OCI-LY7 (cell line): ENCODE data around the gene PDXDC1. TPM values are rescaled to one million over a fixed set of nuclear protein-coding genes. Genes with fewer than 3 reads are reported as not detected.

Experiments
- BruUV-seq: library from RNA; stranded (reverse); fragments of 400-500 nt; replicated peaks from 2 replicates; lab custom pipeline; 2021; lab: Mats Ljungman, UMichigan
- CTCF ChIA-PET: fragments of 300-600 bp; sonication (Branson Sonifier 250); formaldehyde crosslinking; loops from one replicate; lab custom pipeline; 2022; ENCODE audit warnings: antibody characterized with exemption; ENCODE audit not compliant: unreplicated experiment; lab: Charles Lee
- POLR2A ChIA-PET: fragments of 300-600 bp; sonication (Branson Sonifier 250); formaldehyde crosslinking; loops from one replicate; lab custom pipeline; 2022; ENCODE audit warnings: antibody characterized with exemption; lab: Charles Lee
- DNase-seq: peaks from one replicate; pipeline ENCODE4 v3.0.0-alpha.2; 2015; ENCODE audit warnings: low spot score
- H2AFZ ChIP-seq: fragments of 200-600 bp; sonication (generic), shearing (Covaris generic); 2 replicates; pipeline ENCODE4 v1.6.1; 2014; ENCODE audit warnings: mild to moderate bottlenecking, antibody characterized with exemption, low read length, moderate library complexity
- H3K27ac ChIP-seq: fragments of 200-600 bp; sonication (generic); 2 replicates; pipeline ENCODE4 v1.5.1; 2014; ENCODE audit warnings: mixed run types, low read depth, mild to moderate bottlenecking, moderate library complexity, low read length, inconsistent platforms; ENCODE audit not compliant: poor library complexity, severe bottlenecking
- H3K36me3 ChIP-seq: fragments of 200-600 bp; sonication (generic); 2 replicates; pipeline ENCODE4 v1.6.1; 2014; ENCODE audit warnings: mild to moderate bottlenecking, antibody characterized with exemption, low read length, moderate library complexity, mixed read lengths; ENCODE audit not compliant: insufficient read depth
- H3K4me1 ChIP-seq: fragments of 200-600 bp; sonication (generic); 2 replicates; pipeline ENCODE4 v1.5.1; 2014; ENCODE audit warnings: mild to moderate bottlenecking, low read length; ENCODE audit not compliant: insufficient read depth, poor library complexity, severe bottlenecking
- H3K4me2 ChIP-seq: fragments of 200-600 bp; sonication (generic); 2 replicates; pipeline ENCODE4 v1.6.1; 2014; ENCODE audit warnings: mild to moderate bottlenecking, low read length
- H3K4me3 ChIP-seq: fragments of 200-600 bp; sonication (generic); 2 replicates; pipeline ENCODE4 v1.5.1; 2014; ENCODE audit warnings: mild to moderate bottlenecking, low read depth, low read length; ENCODE audit not compliant: poor library complexity, severe bottlenecking
- H3K79me2 ChIP-seq: fragments of 200-600 bp; sonication (generic); 2 replicates; pipeline ENCODE4 v1.6.1; 2016; ENCODE audit warnings: low read depth, mild to moderate bottlenecking, low read length, moderate library complexity, mixed read lengths; ENCODE audit not compliant: insufficient read depth
- H3K9me2 ChIP-seq: fragments of 200-600 bp; sonication (generic); 2 replicates; pipeline ENCODE4 v1.6.1; 2016; ENCODE audit warnings: mild to moderate bottlenecking, low read length, mixed read lengths; ENCODE audit not compliant: insufficient read depth
- H3K9me3 ChIP-seq: fragments of 200-600 bp; sonication (generic); 2 replicates; pipeline ENCODE4 v1.6.1; 2014; ENCODE audit warnings: mild to moderate bottlenecking, mixed run types, low read length, mixed read lengths
- H4K20me1 ChIP-seq: fragments of 200-600 bp; sonication (generic); 2 replicates; pipeline ENCODE4 v1.6.1; 2014; ENCODE audit warnings: mild to moderate bottlenecking, antibody characterized with exemption, low read length, moderate library complexity, mixed read lengths; ENCODE audit not compliant: insufficient read depth
- EZH2phosphoT487 ChIP-seq: fragments of 200-600 bp; sonication (generic); IDR thresholded peaks from 2 replicates; pipeline ENCODE4 v1.6.1; 2018; ENCODE audit warnings: low read depth, borderline replicate concordance, mild to moderate bottlenecking, mixed run types, antibody characterized with exemption, low read length, moderate library complexity, mixed read lengths
- intact Hi-C: fragments of 100-400 bp; cut with micrococcal nuclease; formaldehyde crosslinking; loops from one replicate; pipeline ENCODE4 v1.10.0; 2022; ENCODE audit not compliant: unreplicated experiment
- total RNA-seq, 2 experiments: library from RNA; depleted of rRNA in 1 of 2; stranded (reverse); fragments of >200 nt in 1 of 2; shearing (Covaris generic) in 1 of 2; gene quantifications; 2 replicates each; pipeline ENCODE4 v1.2.3, GENCODE V29; 2014 to 2022
- TF ChIP-seq, protein P1 (sequence below): fragments of 200-600 bp; sonication (generic); conservative IDR thresholded peaks from 2 replicates; pipeline ENCODE4 v1.5.1; 2014; ENCODE audit warnings: mild to moderate bottlenecking, antibody characterized with exemption, low read length, moderate library complexity, mixed read lengths

PDXDC1 gene
- total RNA-seq, 2 experiments from 2014 or later = 43.0 to 83.3 TPM

GRCh38 chr16:15033309-15033707 lies 58.5 kb downstream of the PDXDC1 start:
- H3K9me3 ChIP-seq = no peaks in the 10 kb centered on the region
- no peak overlapping the region for H3K4me2 ChIP-seq
- no peak overlapping the region for H2AFZ ChIP-seq
- TF ChIP-seq, protein P1, sequence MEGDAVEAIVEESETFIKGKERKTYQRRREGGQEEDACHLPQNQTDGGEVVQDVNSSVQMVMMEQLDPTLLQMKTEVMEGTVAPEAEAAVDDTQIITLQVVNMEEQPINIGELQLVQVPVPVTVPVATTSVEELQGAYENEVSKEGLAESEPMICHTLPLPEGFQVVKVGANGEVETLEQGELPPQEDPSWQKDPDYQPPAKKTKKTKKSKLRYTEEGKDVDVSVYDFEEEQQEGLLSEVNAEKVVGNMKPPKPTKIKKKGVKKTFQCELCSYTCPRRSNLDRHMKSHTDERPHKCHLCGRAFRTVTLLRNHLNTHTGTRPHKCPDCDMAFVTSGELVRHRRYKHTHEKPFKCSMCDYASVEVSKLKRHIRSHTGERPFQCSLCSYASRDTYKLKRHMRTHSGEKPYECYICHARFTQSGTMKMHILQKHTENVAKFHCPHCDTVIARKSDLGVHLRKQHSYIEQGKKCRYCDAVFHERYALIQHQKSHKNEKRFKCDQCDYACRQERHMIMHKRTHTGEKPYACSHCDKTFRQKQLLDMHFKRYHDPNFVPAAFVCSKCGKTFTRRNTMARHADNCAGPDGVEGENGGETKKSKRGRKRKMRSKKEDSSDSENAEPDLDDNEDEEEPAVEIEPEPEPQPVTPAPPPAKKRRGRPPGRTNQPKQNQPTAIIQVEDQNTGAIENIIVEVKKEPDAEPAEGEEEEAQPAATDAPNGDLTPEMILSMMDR = no peak
- TF ChIP-seq EZH2phosphoT487 = no peak
- H3K79me2 ChIP-seq = no peaks in the 10 kb centered on the region
- intact Hi-C loops = no loop called here
- CTCF ChIA-PET = no interaction called here
- no peaks in the 10 kb centered on the region for H3K4me1 ChIP-seq
- DNase-seq = no peak
- no peak overlapping the region for H3K27ac ChIP-seq
- no TSS peak for BruUV-seq
- H3K36me3 ChIP-seq = peaks cover 80% of the 10 kb centered on the region
- H3K9me2 ChIP-seq = no peaks in the 10 kb centered on the region
- no peak overlapping the region for H3K4me3 ChIP-seq
- POLR2A ChIA-PET = no interaction called here
- H4K20me1 ChIP-seq = no peaks in the 10 kb centered on the region

DNA sequence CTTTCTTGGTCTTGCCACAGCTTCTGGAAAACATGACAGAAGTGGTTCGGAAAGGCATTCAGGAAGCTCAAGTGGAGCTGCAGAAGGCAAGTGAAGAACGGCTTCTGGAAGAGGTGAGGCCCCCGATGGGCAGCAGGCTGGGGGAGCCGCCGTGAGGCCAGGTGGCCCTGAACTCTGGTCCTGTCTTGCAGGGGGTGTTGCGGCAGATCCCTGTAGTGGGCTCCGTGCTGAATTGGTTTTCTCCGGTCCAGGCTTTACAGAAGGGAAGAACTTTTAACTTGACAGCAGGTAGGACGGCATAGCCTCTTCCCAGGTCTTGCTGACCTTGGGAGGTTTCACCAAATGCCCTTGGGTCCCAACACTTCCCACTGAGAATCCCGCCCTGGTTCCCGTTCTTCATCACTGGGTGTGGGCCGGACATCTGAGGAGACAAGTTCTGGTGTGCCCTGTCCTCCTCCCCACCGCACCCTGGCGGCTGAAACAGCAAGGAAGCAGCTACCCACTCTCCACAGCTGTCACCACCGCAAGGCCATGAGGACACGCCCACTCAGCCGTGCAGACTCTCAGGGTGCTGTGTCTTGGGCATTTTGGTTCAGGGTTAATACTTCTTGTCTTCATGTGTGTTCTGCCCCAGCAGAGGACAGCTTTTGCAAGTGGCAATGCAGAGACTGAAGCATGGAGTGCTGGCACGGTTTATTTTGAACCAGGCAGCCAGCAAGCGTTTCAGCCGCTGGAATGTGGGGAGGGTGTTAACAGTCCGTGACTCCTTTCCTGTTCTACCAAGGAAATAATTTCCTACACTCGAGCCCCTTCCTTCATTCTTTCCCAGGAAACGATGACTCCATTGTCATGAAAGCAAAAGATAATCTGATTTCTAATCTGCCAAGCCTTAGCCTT lies 59.7 kb downstream of the PDXDC1 start:
- Histone ChIP-seq H3K27ac (no peak overlapping the region), H3K9me3 (no peaks in the 10 kb centered on the region), H3K36me3 (peaks cover 85% of the 10 kb centered on the region), H3K9me2 (no peaks in the 10 kb centered on the region), H3K4me2 (no peak overlapping the region), H3K79me2 (no peaks in the 10 kb centered on the region), H3K4me3 (no peak overlapping the region), H2AFZ (no peak overlapping the region), H4K20me1 (no peaks in the 10 kb centered on the region), H3K4me1 (no peaks in the 10 kb centered on the region)
- no peak for TF ChIP-seq EZH2phosphoT487
- TF ChIP-seq, protein P1 = no peak
- POLR2A ChIA-PET = no interaction called here
- BruUV-seq = no TSS peak
- CTCF ChIA-PET = no interaction called here
- intact Hi-C loops = no loop called here
- DNase-seq = no peak

DNA sequence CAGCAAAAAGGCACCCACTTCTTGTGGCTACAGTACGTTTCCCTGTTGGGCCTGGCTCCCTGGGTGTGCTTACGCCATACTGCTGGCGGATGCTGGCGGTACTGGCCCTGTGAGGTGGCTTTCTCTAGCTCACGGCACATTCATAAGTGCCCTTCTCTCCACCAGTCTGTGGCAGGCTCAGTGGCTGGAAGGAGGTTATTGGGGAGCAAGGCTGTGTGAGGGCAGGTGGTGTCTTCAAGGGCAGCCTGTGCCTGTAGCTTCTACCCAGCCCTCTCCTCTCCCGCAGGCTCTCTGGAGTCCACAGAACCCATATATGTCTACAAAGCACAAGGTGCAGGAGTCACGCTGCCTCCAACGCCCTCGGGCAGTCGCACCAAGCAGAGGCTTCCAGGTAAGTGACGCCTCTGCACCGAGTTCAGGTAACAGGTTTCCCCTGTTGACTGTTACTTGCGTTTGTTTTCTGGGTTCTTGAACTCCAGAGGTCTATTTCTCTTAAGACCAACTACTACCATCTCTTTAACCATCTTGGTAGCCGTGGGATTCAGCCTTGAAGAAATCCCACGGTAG lies 60.4 kb downstream of the PDXDC1 start:
- ChIA-PET CTCF (no interaction called here), POLR2A (no interaction called here)
- Histone ChIP-seq H3K9me2 (no peaks in the 10 kb centered on the region), H3K36me3 (peaks cover 92% of the 10 kb centered on the region), H3K27ac (no peak overlapping the region), H4K20me1 (no peaks in the 10 kb centered on the region), H3K4me3 (no peak overlapping the region), H3K4me2 (no peak overlapping the region), H3K4me1 (no peaks in the 10 kb centered on the region), H3K9me3 (no peaks in the 10 kb centered on the region), H3K79me2 (no peaks in the 10 kb centered on the region), H2AFZ (no peak overlapping the region)
- BruUV-seq = no TSS peak
- DNase-seq = no peak
- intact Hi-C loops = no loop called here
- no peak for TF ChIP-seq EZH2phosphoT487
- TF ChIP-seq, protein P1 = no peak
